ENCODE results near the gene TEDC2.
A peak's percentile ranks its signal among the peaks of the same experiment; 100 is the strongest.

Gene TEDC2

GRCh38 chr16:2513405-2514332 lies 53.8 kb downstream of the TEDC2 start, which contains the start of gene ATP6V0C:
Gene ATP6V0C, plus strand, starts transcription at chr16:2513952. Its CDS starts 152 bp downstream, at chr16:2514104.
- DNase-seq: peak; percentile 83
